IMR-90 (cell line): ENCODE data around the gene MAGEF1. TPM values are rescaled to one million over a fixed set of nuclear protein-coding genes. Genes with fewer than 3 reads are reported as not detected.

Experiments used
- ATAC-seq: fragments of 200-7000 bp; cut with Tn5 transposase; 2 replicates; pipeline ENCODE4 v1.9.1; 2020; ENCODE audit warnings: low read depth, mild to moderate bottlenecking, moderate library complexity
- BruUV-seq: library from RNA; stranded (reverse); fragments of 400-500 nt; replicated peaks from 2 replicates; lab custom pipeline; 2021; lab: Mats Ljungman, UMichigan
- CTCF ChIA-PET: fragments of 300-600 bp; formaldehyde crosslinking; extraction: SDS; loops from one replicate; lab custom pipeline; 2021; ENCODE audit warnings: antibody characterized with exemption; lab: Yijun Ruan, JAX
- POLR2A ChIA-PET: fragments of 300-600 bp; sonication (Branson Sonifier 250); formaldehyde crosslinking; loops from one replicate; lab custom pipeline; 2022; ENCODE audit warnings: antibody characterized with exemption; ENCODE audit not compliant: unreplicated experiment; lab: Charles Lee
- DNase-seq: peaks from one replicate; pipeline ENCODE4 v3.0.0; 2013
- H2AFZ ChIP-seq: replicated peaks from 2 replicates; pipeline ENCODE3; 2013; ENCODE audit warnings: low read length, mild to moderate bottlenecking; ENCODE audit not compliant: poor library complexity
- H2AK5ac ChIP-seq: 2 replicates; pipeline ENCODE4 v1.6.1; 2013; ENCODE audit warnings: low read depth, low read length, inconsistent platforms
- H2AK9ac ChIP-seq: replicated peaks from 2 replicates; pipeline ENCODE3; 2013; ENCODE audit warnings: mild to moderate bottlenecking, low read depth, low read length, moderate library complexity; ENCODE audit not compliant: poor library complexity
- H2BK120ac ChIP-seq: 2 replicates; pipeline ENCODE4 v1.6.1; 2013; ENCODE audit warnings: low read depth, low read length, inconsistent platforms
- H2BK15ac ChIP-seq: 3 replicates; pipeline ENCODE4 v1.6.1; 2013; ENCODE audit warnings: low read depth, low read length, inconsistent platforms
- H2BK20ac ChIP-seq: 2 replicates; pipeline ENCODE4 v1.6.1; 2013; ENCODE audit warnings: low read depth, mild to moderate bottlenecking, inconsistent platforms, low read length, moderate library complexity
- H2BK5ac ChIP-seq: 2 replicates; pipeline ENCODE4 v1.6.1; 2013; ENCODE audit warnings: mild to moderate bottlenecking, low read depth, low read length, inconsistent platforms; ENCODE audit not compliant: poor library complexity, severe bottlenecking
- H3K14ac ChIP-seq: replicated peaks from 2 replicates; pipeline ENCODE4 v1.6.1; 2013; ENCODE audit warnings: low read depth, low read length, inconsistent platforms
- H3K18ac ChIP-seq: 2 replicates; pipeline ENCODE4 v1.6.1; 2013; ENCODE audit warnings: low read depth, low read length, control low read depth
- H3K23ac ChIP-seq: 2 replicates; pipeline ENCODE4 v1.6.1; 2013; ENCODE audit warnings: low read depth, low read length, inconsistent platforms
- H3K27ac ChIP-seq: 2 replicates; pipeline ENCODE4 v1.5.1; 2013; ENCODE audit warnings: mild to moderate bottlenecking, control low read depth, low read length; ENCODE audit not compliant: insufficient read depth
- H3K27me3 ChIP-seq: 2 replicates; pipeline ENCODE4 v1.6.1; 2013; ENCODE audit warnings: low read length; ENCODE audit not compliant: control insufficient read depth, insufficient read depth
- H3K36me3 ChIP-seq: 2 replicates; pipeline ENCODE4 v1.6.1; 2013; ENCODE audit warnings: low read length, mixed read lengths; ENCODE audit not compliant: control insufficient read depth, insufficient read depth
- H3K4ac ChIP-seq: 2 replicates; pipeline ENCODE4 v1.6.1; 2013; ENCODE audit warnings: low read depth, low read length, inconsistent platforms
- H3K4me1 ChIP-seq: 2 replicates; pipeline ENCODE4 v1.6.1; 2013; ENCODE audit warnings: low read length, mixed read lengths; ENCODE audit not compliant: control insufficient read depth, insufficient read depth
- H3K4me2 ChIP-seq: 2 replicates; pipeline ENCODE4 v1.6.1; 2013; ENCODE audit warnings: low read depth, mild to moderate bottlenecking, control low read depth, low read length, moderate library complexity
- H3K4me3 ChIP-seq: 2 replicates; pipeline ENCODE4 v1.5.1; 2013; ENCODE audit warnings: low read depth, mild to moderate bottlenecking, control low read depth, low read length, moderate library complexity; ENCODE audit not compliant: insufficient read depth
- H3K56ac ChIP-seq: 2 replicates; pipeline ENCODE4 v1.6.1; 2013; ENCODE audit warnings: low read length, inconsistent platforms; ENCODE audit not compliant: insufficient read depth; ENCODE audit errors: extremely low read depth
- H3K79me1 ChIP-seq, 2 experiments: 2 replicates each; pipeline ENCODE4 v1.6.1; 2013; ENCODE audit warnings: low read length in 2 of 2, inconsistent platforms in 1 of 2, low read depth in 1 of 2
- H3K9ac ChIP-seq: 2 replicates; pipeline ENCODE4 v1.6.1; 2013; ENCODE audit warnings: low read depth, low read length, control low read depth
- H3K9me1 ChIP-seq: 2 replicates; pipeline ENCODE4 v1.6.1; 2013; ENCODE audit warnings: low read length, inconsistent platforms; ENCODE audit not compliant: insufficient read depth
- H3K9me3 ChIP-seq: 2 replicates; pipeline ENCODE4 v1.6.1; 2013; ENCODE audit warnings: low read length; ENCODE audit not compliant: control insufficient read depth, insufficient read depth
- H4K20me1 ChIP-seq: 2 replicates; pipeline ENCODE4 v1.6.1; 2013; ENCODE audit warnings: low read length, inconsistent platforms; ENCODE audit not compliant: insufficient read depth
- H4K5ac ChIP-seq: 2 replicates; pipeline ENCODE4 v1.6.1; 2013; ENCODE audit warnings: mild to moderate bottlenecking, low read depth, low read length, control low read depth
- H4K8ac ChIP-seq, 2 experiments: 2 replicates each; pipeline ENCODE4 v1.6.1; 2013; ENCODE audit warnings: low read depth in 2 of 2, low read length in 2 of 2, control low read depth in 1 of 2, inconsistent platforms in 1 of 2
- H4K91ac ChIP-seq: 2 replicates; pipeline ENCODE4 v1.6.1; 2013; ENCODE audit warnings: low read depth, low read length, inconsistent platforms; ENCODE audit not compliant: insufficient read depth
- FOS ChIP-seq: fragments of 150-350 bp; IDR thresholded peaks from 2 replicates; pipeline ENCODE4 v1.6.1; 2016; ENCODE audit warnings: low read depth, low read length
- MAFK ChIP-seq: IDR thresholded peaks from 2 replicates; pipeline ENCODE4 v1.6.1; 2012; ENCODE audit warnings: low read depth, low read length, improper control_type of control experiment
- MXI1 ChIP-seq: IDR thresholded peaks from 2 replicates; pipeline ENCODE4 v1.6.1; 2012; ENCODE audit warnings: low read depth, mild to moderate bottlenecking, low read length, moderate library complexity, borderline replicate concordance
- NFE2L2 ChIP-seq: fragments of 150-350 bp; IDR thresholded peaks from 2 replicates; pipeline ENCODE4 v1.6.1; 2016; ENCODE audit warnings: low read depth, mild to moderate bottlenecking, low read length
- RFX5 ChIP-seq: IDR thresholded peaks from 2 replicates; pipeline ENCODE4 v1.8.0; 2012; ENCODE audit warnings: low read depth, mild to moderate bottlenecking, low read length, moderate library complexity
- WGBS, 2 experiments: methylation state at CpG; one replicate each; pipeline versions ENCODE4 v1.1.5 to v1.1.7; 2013; ENCODE audit warnings: missing lambda C conversion rate in 2 of 2; ENCODE audit not compliant: insufficient read length in 1 of 2; ENCODE audit errors: extremely low coverage in 2 of 2; 5-methylcytosine and 5-hydroxymethylcytosine counted together
- dilution Hi-C: fragments of 300-500 bp; cut with HindIII; formaldehyde crosslinking; loops from one replicate; pipeline ENCODE4 v1.14.3; 2018; ENCODE audit warnings: low sequenced_read_pairs; ENCODE audit not compliant: unreplicated experiment
- in situ Hi-C: fragments of 300-500 bp; cut with MboI; formaldehyde crosslinking; loops from 3 replicates; pipeline ENCODE4 v1.14.3; 2019; ENCODE audit warnings: low sequenced_read_pairs, inconsistent platforms, mixed read lengths
- intact Hi-C: fragments of 100-400 bp; cut with micrococcal nuclease; formaldehyde crosslinking; loops from 2 replicates; pipeline ENCODE4 v1.10.0; 2022
- polyA plus RNA-seq, 3 experiments: library from polyadenylated mRNA; depleted of rRNA; stranded (reverse); fragments of >200 nt; gene quantifications; 2 replicates each; pipeline ENCODE4 v1.2.3, GENCODE V29; 2012; ENCODE audit warnings: low replicate concordance in 1 of 3
- total RNA-seq: library from RNA; depleted of rRNA; stranded (reverse); fragments of >200 nt; gene quantifications from 2 replicates; pipeline ENCODE4 v1.2.3, GENCODE V29; 2012
- TF ChIP-seq, protein P1 (sequence below): fragments of 150-350 bp; IDR thresholded peaks from 2 replicates; pipeline ENCODE4 v1.6.1; 2016; ENCODE audit warnings: low read depth, mild to moderate bottlenecking, low read length, moderate library complexity, borderline replicate concordance

Gene MAGEF1
- total and polyA plus RNA-seq, 2 of the 4 experiments (the other 2 are of a cell fraction) = 10.6 to 19.4 TPM

DNA sequence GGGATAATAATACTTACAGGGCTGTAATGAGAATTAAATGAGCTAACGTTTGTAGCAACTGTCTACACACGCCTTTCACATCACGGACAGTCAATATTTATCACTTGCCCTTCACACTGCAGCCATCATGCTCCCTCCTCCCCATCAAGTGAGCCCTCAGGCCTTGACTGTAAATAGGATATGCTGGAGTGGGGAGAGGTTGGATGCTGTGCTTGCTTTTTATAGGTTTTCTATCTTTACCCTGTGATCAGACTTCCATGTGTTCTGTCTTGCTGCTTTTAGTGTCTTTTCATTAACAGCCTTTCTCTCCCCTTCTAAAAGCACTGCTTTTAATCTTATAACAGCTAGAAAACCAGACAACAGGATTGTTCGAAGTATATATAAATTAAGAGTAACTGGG lies 12.8 kb upstream of the MAGEF1 start:
- TF ChIP-seq, protein P1, sequence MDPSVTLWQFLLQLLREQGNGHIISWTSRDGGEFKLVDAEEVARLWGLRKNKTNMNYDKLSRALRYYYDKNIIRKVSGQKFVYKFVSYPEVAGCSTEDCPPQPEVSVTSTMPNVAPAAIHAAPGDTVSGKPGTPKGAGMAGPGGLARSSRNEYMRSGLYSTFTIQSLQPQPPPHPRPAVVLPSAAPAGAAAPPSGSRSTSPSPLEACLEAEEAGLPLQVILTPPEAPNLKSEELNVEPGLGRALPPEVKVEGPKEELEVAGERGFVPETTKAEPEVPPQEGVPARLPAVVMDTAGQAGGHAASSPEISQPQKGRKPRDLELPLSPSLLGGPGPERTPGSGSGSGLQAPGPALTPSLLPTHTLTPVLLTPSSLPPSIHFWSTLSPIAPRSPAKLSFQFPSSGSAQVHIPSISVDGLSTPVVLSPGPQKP = no peak
- TF ChIP-seq MAFK = no peak
- no peak for TF ChIP-seq MXI1
- TF ChIP-seq NFE2L2 = no peak
- no peak for TF ChIP-seq FOS
- TF ChIP-seq RFX5 = no peak
- Histone ChIP-seq H3K4ac (no peak overlapping the region), H3K27ac (no peak overlapping the region), H2BK5ac (no peak overlapping the region), H3K79me1 (no peaks in the 10 kb centered on the region), H3K4me3 (no peak overlapping the region), H3K4me1 (peaks cover 3% of the 10 kb centered on the region; the same call in 1 of the 2 replicates), H4K5ac (no peak overlapping the region), H3K9me1 (no peaks in the 10 kb centered on the region), H3K9me3 (no peaks in the 10 kb centered on the region), H2AFZ (no peak overlapping the region), H3K4me2 (no peak overlapping the region), H3K23ac (no peak overlapping the region), H2AK5ac (no peak overlapping the region), H2BK15ac (no peak overlapping the region), H4K8ac (no peak overlapping the region), H3K14ac (no peak overlapping the region), H3K27me3 (no peaks in the 10 kb centered on the region), H3K36me3 (no peaks in the 10 kb centered on the region), H2AK9ac (no peak overlapping the region), H2BK120ac (no peak overlapping the region), H3K56ac (no peak overlapping the region), H2BK20ac (no peak overlapping the region), H3K9ac (no peak overlapping the region), H4K20me1 (no peaks in the 10 kb centered on the region), H4K91ac (no peak overlapping the region), H3K18ac (no peak overlapping the region)
- ChIA-PET CTCF (interaction anchor here (0.7 to 2.6 kb wide), 4 partner anchors 13 to 164 kb away, joined by 3 to 13 read pairs (median 4); partner anchors contain the start of gene EPHB3), POLR2A (no interaction called here)
- intact Hi-C loops = no loop called here
- ATAC-seq = no peak
- dilution Hi-C loops = no loop called here
- BruUV-seq = no TSS peak
- DNase-seq = no peak
- in situ Hi-C loops = no loop called here
- no CpG with 5 or more reads among the region's 4 CpGs for WGBS, 2 experiments
